ACC112 (cell line): ENCODE data around the gene NFKB2.

Experiments used
- H2AFZ ChIP-seq: fragments of 200-600 bp; sonication (generic); one replicate; pipeline ENCODE4 v1.6.0; 2017; ENCODE audit warnings: antibody characterized with exemption, low read length; ENCODE audit not compliant: unreplicated experiment
- H3K27ac ChIP-seq: fragments of 200-600 bp; sonication (generic); 2 replicates; pipeline ENCODE4 v1.5.1; 2014; ENCODE audit warnings: low read depth, mild to moderate bottlenecking, antibody characterized with exemption, low read length, moderate library complexity
- H3K27me3 ChIP-seq: fragments of 200-600 bp; sonication (generic); 2 replicates; pipeline ENCODE4 v1.6.1; 2014; ENCODE audit warnings: mild to moderate bottlenecking, antibody characterized with exemption, low read length, moderate library complexity, mixed read lengths; ENCODE audit not compliant: insufficient read depth
- H3K36me3 ChIP-seq: fragments of 200-600 bp; sonication (generic); 2 replicates; pipeline ENCODE4 v1.6.1; 2016; ENCODE audit warnings: mild to moderate bottlenecking, antibody characterized with exemption, low read length, moderate library complexity, mixed read lengths; ENCODE audit not compliant: insufficient read depth
- H3K4me1 ChIP-seq: fragments of 200-600 bp; sonication (generic); one replicate; pipeline ENCODE4 v1.6.1; 2016; ENCODE audit warnings: low read length, mixed read lengths; ENCODE audit not compliant: insufficient read depth, unreplicated experiment, control insufficient read depth
- H3K4me3 ChIP-seq: fragments of 200-600 bp; sonication (generic); 2 replicates; pipeline ENCODE4 v1.5.1; 2014; ENCODE audit warnings: mild to moderate bottlenecking, low read depth, low read length
- H3K79me2 ChIP-seq: fragments of 200-600 bp; sonication (generic); one replicate; pipeline ENCODE4 v1.6.0; 2016; ENCODE audit warnings: low read length; ENCODE audit not compliant: control insufficient read depth, unreplicated experiment, insufficient read depth

Gene NFKB2

GRCh38 chr10:102435529-102436233, 40.2 kb downstream of the NFKB2 start:
- Histone ChIP-seq H3K36me3 (0 out of 2 replicates have a peak, but pooled peaks cover 3% of the 10 kb centered on the region), H3K4me3 (peak overlapping the region; percentile 78), H2AFZ (peak overlapping the region; percentile 70), H3K79me2 (peaks cover 23% of the 10 kb centered on the region), H3K27ac (peak overlapping the region; percentile 60), H3K27me3 (no peaks in the 10 kb centered on the region), H3K4me1 (peaks cover 19% of the 10 kb centered on the region)

GRCh38 chr10:102436312-102436711, 40.8 kb downstream of the NFKB2 start:
- Histone ChIP-seq H3K4me3 (peak overlapping the region; percentile 78), H3K27ac (no peak overlapping the region; the same call in 1 of the 2 replicates), H3K4me1 (peaks cover 19% of the 10 kb centered on the region), H2AFZ (no peak overlapping the region), H3K79me2 (peaks cover 20% of the 10 kb centered on the region), H3K36me3 (0 out of 2 replicates have a peak, but pooled peaks cover 3% of the 10 kb centered on the region), H3K27me3 (no peaks in the 10 kb centered on the region)

GRCh38 chr10:102437515-102437914, 42.0 kb downstream of the NFKB2 start:
- Histone ChIP-seq H3K79me2 (peaks cover 9% of the 10 kb centered on the region), H3K4me3 (peak overlapping the region; percentile 2; the same call in 1 of the 2 replicates), H3K27ac (no peak overlapping the region), H3K4me1 (peaks cover 16% of the 10 kb centered on the region), H2AFZ (no peak overlapping the region), H3K36me3 (0 out of 2 replicates have a peak, but pooled peaks cover 3% of the 10 kb centered on the region), H3K27me3 (no peaks in the 10 kb centered on the region)

GRCh38 chr10:102438374-102438773, 42.9 kb downstream of the NFKB2 start:
- peaks cover 16% of the 10 kb centered on the region for H3K4me1 ChIP-seq
- no peak overlapping the region for H2AFZ ChIP-seq
- H3K27me3 ChIP-seq = no peaks in the 10 kb centered on the region
- no peak overlapping the region for H3K27ac ChIP-seq
- no peak overlapping the region; the same call in 1 of the 2 replicates for H3K4me3 ChIP-seq
- H3K79me2 ChIP-seq = peaks cover 9% of the 10 kb centered on the region
- 0 out of 2 replicates have a peak, but pooled peaks cover 3% of the 10 kb centered on the region for H3K36me3 ChIP-seq

GRCh38 chr10:102444851-102445250, 49.3 kb downstream of the NFKB2 start:
- Histone ChIP-seq H3K27ac (no peak overlapping the region), H3K79me2 (no peaks in the 10 kb centered on the region), H3K27me3 (no peaks in the 10 kb centered on the region), H3K36me3 (no peaks in the 10 kb centered on the region), H2AFZ (no peak overlapping the region), H3K4me3 (no peak overlapping the region), H3K4me1 (peaks cover 5% of the 10 kb centered on the region)

- H3K27ac ChIP-seq = no peak overlapping the region
- H3K36me3 ChIP-seq = no peaks in the 10 kb centered on the region
- H3K4me3 ChIP-seq = peak overlapping the region; percentile 99
- peaks cover 29% of the 10 kb centered on the region for H3K4me1 ChIP-seq
- peaks cover 2% of the 10 kb centered on the region for H3K79me2 ChIP-seq
- no peaks in the 10 kb centered on the region for H3K27me3 ChIP-seq
- H2AFZ ChIP-seq = peak overlapping the region; percentile 93
Measured at GRCh38 chr10:102449321-102450123, 54.0 kb downstream of the NFKB2 start.

GRCh38 chr10:102450124-102450373, 54.5 kb downstream of the NFKB2 start:
- H3K4me1 ChIP-seq = peaks cover 30% of the 10 kb centered on the region
- peak overlapping the region; percentile 93 for H2AFZ ChIP-seq
- no peak overlapping the region for H3K27ac ChIP-seq
- H3K27me3 ChIP-seq = no peaks in the 10 kb centered on the region
- no peaks in the 10 kb centered on the region for H3K36me3 ChIP-seq
- H3K4me3 ChIP-seq = peak overlapping the region; percentile 99
- H3K79me2 ChIP-seq = peaks cover 2% of the 10 kb centered on the region

GRCh38 chr10:102450374-102451104, 55.0 kb downstream of the NFKB2 start:
- peaks cover 2% of the 10 kb centered on the region for H3K79me2 ChIP-seq
- H3K4me1 ChIP-seq = peaks cover 34% of the 10 kb centered on the region
- H3K36me3 ChIP-seq = no peaks in the 10 kb centered on the region
- H2AFZ ChIP-seq = peak overlapping the region; percentile 93
- H3K27ac ChIP-seq = no peak overlapping the region
- H3K27me3 ChIP-seq = no peaks in the 10 kb centered on the region
- peak overlapping the region; percentile 99 for H3K4me3 ChIP-seq

GRCh38 chr10:102451105-102451969, 55.8 kb downstream of the NFKB2 start, which contains the start of gene C10orf95:
Gene C10orf95 (minus strand): TSS chr10:102451543. CDS start chr10:102451093, 450 bp downstream.
- peak within 1 kb of the TSS; percentile 70; the same call in 1 of the 2 replicates for H3K27ac ChIP-seq
- H2AFZ ChIP-seq = peak within 1 kb of the TSS; percentile 93

More at GRCh38 chr10:102451105-102451969, 55.8 kb downstream of the NFKB2 start, which contains the start of gene C10orf95:
- peaks cover 2% of the 10 kb centered on the region for H3K79me2 ChIP-seq
- H3K36me3 ChIP-seq = no peaks in the 10 kb centered on the region
- H3K27me3 ChIP-seq = no peaks in the 10 kb centered on the region
- H3K4me1 ChIP-seq = peaks cover 42% of the 10 kb centered on the region
- H3K4me3 ChIP-seq = peak within 1 kb of the TSS; percentile 99
